Neural cell (in vitro differentiated cells): ENCODE data around the gene NACA2.

Experiments used
- CTCF ChIP-seq: fragments of 450-650 bp; IDR thresholded peaks from 2 replicates; pipeline ENCODE4 v1.5.1; 2014; ENCODE audit warnings: antibody characterized with exemption, mild to moderate bottlenecking, moderate library complexity; ENCODE audit not compliant: poor library complexity, severe bottlenecking
- POLR2AphosphoS5 ChIP-seq: IDR thresholded peaks from 2 replicates; pipeline ENCODE4 v1.6.1; 2012
- TAF1 ChIP-seq: IDR thresholded peaks from 2 replicates; pipeline ENCODE4 v1.6.1; 2012; ENCODE audit warnings: low read depth

- TF ChIP-seq CTCF: no peak
- TF ChIP-seq POLR2AphosphoS5: no peak
- TF ChIP-seq TAF1: no peak
Observed at GRCh38 chr17:61600621-61601020, 9.6 kb upstream of the NACA2 start.
